HG02981 (cell line): ENCODE data around the gene SULT1C4.
"Not testable (repeated sequence)": the region's sequence is repeated elsewhere in the genome, so short reads cannot be mapped to it uniquely, and the experiment has no call there.

Experiments
- ATAC-seq: cut with Tn5 transposase; IDR thresholded peaks from one replicate; pipeline ENCODE4 v1.9.1; 2021; ENCODE audit warnings: mild to moderate bottlenecking, moderate library complexity; ENCODE audit not compliant: unreplicated experiment

Gene SULT1C4

DNA sequence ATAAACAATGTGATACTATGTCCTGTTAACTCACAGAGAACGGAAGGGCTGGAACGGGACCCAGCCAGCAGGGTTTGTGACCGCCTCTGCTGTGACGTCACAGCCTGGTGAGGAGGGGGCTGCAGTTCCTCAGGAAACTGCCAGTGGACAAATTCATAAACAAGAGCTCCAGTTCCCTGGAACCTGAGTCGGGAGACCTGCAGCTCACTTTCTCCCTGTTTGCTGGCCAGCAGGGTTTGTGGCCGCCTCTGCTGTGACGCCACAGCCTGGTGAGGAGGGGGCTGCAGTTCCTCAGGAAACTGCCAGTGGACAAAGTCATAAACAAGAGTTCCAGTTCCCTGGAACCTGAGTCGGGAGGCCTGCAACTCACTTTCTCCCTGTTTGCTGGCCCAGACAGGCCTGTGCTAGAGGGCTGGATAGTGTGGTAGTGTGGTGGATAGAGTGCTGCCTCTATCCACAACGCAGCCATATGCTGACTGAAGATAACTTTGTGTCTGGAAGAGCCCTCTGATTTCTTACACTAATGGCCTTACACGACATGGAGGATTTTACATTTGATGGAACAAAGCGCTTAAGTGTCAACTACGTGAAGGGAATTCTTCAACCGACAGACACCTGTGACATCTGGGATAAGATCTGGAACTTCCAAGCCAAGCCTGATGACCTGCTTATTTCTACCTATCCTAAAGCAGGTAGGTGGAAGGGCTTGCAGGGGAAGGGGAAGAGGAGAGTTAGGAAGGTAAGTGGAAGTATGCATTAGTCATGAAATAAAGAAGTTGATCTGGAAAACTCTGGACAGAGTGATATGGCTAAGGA is at the start of gene SULT1C4:
Gene SULT1C4, plus strand, starts transcription at position 140 of the 816 bp plus-strand sequence. Its CDS starts 384 bp downstream, at position 524.
- no peak for ATAC-seq

DNA sequence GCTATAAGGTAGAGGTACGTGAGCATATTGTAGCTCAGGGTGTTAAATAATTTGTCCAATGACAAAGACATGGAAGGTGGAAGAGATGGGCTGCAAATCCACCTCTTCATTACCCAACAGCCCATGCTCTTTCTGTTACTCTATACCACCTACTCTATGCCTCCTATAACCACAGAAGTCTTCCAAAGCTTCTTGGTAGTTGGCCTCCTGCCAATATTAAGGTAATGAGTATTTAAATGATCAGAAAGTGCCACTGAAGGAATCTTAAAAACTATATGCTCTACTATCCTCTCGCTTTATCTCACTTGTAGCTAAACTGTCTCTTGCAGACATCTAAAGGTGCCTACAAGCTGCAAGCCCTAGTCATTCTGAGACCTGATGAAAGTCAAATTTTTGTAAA is 48.0 kb upstream of the SULT1C4 start:
- no peak for ATAC-seq

- no peak for ATAC-seq
Observed at GRCh38 chr2:108330979-108331378, 46.8 kb upstream of the SULT1C4 start.

GRCh38 chr2:108345951-108346350 is 31.8 kb upstream of the SULT1C4 start:
- ATAC-seq, result no peak

- ATAC-seq, result no peak
Observed at GRCh38 chr2:108346827-108347226, 30.9 kb upstream of the SULT1C4 start.

DNA sequence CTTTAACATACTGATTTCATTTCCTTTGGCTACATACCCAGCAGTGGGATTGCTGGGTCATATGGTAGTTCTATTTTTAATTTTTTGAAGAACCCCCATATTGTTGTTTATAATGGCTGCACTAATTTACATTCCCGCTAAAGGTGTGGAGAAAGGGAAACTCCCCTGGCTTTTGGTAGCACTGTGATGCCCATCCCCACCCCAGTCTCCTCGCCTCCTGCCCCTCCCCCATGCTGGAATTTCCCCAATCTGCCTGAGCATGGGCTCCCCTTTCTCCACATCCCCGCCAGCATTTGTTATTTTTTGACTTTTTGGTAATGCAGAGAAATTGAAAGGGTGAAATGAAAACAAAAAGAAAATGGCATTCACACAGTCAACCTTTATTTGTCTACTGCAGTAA is 30.0 kb upstream of the SULT1C4 start:
- no peak for ATAC-seq

GRCh38 chr2:108348816-108349570 is 28.8 kb upstream of the SULT1C4 start:
- no peak for ATAC-seq

- no peak for ATAC-seq
Observed at GRCh38 chr2:108349571-108349928, 28.2 kb upstream of the SULT1C4 start.

GRCh38 chr2:108351889-108352288 is 25.9 kb upstream of the SULT1C4 start:
- no peak for ATAC-seq

GRCh38 chr2:108354136-108354535 is 23.6 kb upstream of the SULT1C4 start:
- no peak for ATAC-seq

- no peak for ATAC-seq
Observed at GRCh38 chr2:108355906-108356734, 21.6 kb upstream of the SULT1C4 start.

DNA sequence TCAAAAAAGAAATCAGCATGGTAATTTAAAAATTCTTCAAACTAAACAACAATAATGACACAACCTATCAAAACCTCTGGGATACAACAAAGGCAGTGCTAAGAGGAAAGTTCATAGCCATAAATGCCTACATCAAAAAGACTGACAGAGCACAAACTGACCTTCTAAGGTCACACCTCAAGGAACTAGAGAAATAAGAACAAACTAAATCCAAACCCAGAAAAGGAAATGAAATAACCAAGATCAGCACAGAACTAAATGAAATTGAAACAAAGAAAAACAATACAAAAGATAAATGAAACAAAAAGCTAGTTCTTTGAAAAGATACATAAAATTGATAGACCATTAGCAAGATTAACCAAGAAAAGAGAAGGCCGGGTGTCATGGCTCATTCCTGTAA is 18.4 kb upstream of the SULT1C4 start:
- not testable (repeated sequence) for ATAC-seq

GRCh38 chr2:108360776-108361468 is 16.8 kb upstream of the SULT1C4 start:
- ATAC-seq, result no peak

DNA sequence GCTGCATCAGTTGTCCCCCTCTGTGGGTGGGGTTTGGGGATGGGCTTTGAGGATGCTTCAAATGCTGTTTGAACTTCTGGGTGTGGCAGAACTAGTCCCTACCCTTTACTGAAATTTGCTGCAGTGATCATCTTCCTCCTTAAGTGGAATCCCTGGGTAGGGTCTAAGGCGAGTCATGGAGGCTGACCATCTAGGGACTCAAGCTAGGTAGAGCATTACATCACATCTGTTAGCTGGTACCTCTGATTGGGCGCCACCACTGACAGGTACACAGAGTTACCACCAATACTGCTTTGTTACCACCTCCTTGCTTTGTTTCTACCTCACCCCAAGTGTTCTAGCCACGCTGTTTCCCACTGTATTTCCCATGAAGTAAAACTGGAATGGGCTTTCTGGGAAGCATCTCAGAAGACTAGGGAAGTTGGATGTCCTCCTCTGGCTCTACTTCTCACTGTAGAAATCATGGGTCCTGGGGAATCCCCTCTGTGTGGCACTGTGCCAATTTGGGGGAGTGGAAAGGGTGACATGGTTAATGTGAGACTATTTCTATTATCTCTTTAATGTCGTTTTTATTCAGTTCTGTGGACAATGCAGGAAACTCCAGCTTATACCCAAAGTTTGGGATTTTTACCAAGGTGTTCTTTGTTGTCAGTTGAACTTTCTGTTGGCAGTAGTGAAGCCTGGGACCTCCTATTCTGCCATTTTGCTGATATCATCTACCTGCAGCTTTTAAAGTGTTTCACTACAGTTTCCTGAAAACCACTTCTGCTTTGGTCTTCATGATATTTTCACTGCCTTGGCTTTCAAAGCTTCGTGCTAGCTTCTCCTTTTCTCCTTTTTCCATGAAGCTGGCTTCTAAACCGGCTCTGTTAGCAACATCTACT is 14.5 kb upstream of the SULT1C4 start:
- ATAC-seq, result no peak

GRCh38 chr2:108363908-108364225 is 13.9 kb upstream of the SULT1C4 start:
- no peak for ATAC-seq

GRCh38 chr2:108364676-108365297 is 13.0 kb upstream of the SULT1C4 start:
- no peak for ATAC-seq

DNA sequence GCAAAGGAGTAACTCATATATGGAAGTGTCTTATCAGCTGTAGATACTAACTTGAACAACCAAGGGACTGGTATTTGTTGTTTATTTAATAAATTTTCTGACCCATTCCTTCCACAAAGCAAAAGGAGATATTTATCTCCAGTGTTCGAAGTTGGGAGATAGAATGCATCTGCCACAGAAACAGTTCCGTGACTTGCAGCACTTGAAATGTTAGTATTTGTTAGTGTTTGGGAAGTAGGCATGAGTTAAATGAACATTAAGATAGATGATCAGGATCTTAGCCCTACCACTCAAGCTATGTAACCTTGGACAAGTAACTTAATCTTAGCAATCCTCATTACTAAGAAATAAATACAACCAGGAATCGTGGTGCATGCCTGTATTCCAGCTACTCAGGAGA is 12.1 kb upstream of the SULT1C4 start:
- no peak for ATAC-seq

- no peak for ATAC-seq
Observed at GRCh38 chr2:108367014-108367413, 10.7 kb upstream of the SULT1C4 start.

DNA sequence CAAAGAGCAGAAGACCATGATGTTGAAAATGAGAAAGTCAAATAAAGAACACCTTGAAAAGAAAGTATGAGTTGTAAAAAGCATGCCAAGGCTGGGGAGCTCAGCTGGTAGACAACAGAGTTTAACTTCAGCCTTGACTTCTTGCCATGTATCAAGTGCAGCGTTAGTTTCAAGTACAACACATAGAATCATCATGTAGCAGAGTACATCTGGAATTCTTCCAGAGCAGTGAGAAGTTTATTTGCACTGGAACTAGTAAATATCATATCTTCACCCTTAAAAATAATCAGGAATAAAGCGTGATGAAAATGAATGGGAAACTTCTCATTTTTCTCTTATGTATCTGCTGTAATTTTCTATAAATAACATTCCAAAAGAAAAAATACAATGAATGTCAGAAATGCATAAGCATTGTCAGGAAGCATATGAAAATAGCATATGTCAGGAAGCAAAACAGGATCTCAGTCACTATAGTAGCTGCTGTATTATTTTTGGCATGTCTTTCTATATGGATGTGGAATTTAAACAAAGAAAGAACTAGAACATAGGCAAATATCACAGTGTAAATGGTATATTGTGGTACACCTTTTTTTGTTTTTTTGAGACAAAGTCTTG is 10.1 kb upstream of the SULT1C4 start:
- no peak for ATAC-seq
